Kidney (tissue), 14 donors: ENCODE results near the gene PROSER3. TPM values are rescaled to one million over a fixed set of nuclear protein-coding genes. Genes with fewer than 3 reads are reported as not detected.
"Not testable (repeated sequence)": the region's sequence is repeated elsewhere in the genome, so short reads cannot be mapped to it uniquely, and the experiment has no call there.

Source experiments
- DNase-seq, 5 donors: peaks; one replicate each; pipeline ENCODE4 v3.0.0-alpha.2; 2013 to 2020
- FAIRE-seq: peaks from 2 replicates; lab custom pipeline; 2012; peaks lifted over from hg19 to GRCh38; lab: Jason Lieb, UNC
- H3K27ac ChIP-seq, 2 donors: one replicate each; pipeline ENCODE4 v1.7.0; 2013; ENCODE audit warnings: low read depth in 2 of 2, low read length in 2 of 2, inconsistent platforms in 1 of 2
- H3K27me3 ChIP-seq: one replicate; pipeline ENCODE4 v1.7.1; 2013; ENCODE audit warnings: low read length, inconsistent platforms; ENCODE audit not compliant: control insufficient read depth, insufficient read depth
- H3K36me3 ChIP-seq, 3 donors: one replicate each; pipeline versions ENCODE4 v1.7.0 to v1.7.1; 2013; ENCODE audit warnings: low read length in 3 of 3, control low read depth in 1 of 3, inconsistent platforms in 1 of 3; ENCODE audit not compliant: insufficient read depth in 3 of 3, control insufficient read depth in 2 of 3
- H3K4me1 ChIP-seq, 3 donors: one replicate each; pipeline versions ENCODE4 v1.7.0 to v1.7.1; 2013; ENCODE audit warnings: low read length in 3 of 3, inconsistent platforms in 1 of 3, low read depth in 1 of 3; ENCODE audit not compliant: control insufficient read depth in 2 of 3, insufficient read depth in 2 of 3
- H3K4me3 ChIP-seq, 3 donors: one replicate each; pipeline versions ENCODE4 v1.7.0 to v1.8.1; 2013; ENCODE audit warnings: low read length in 3 of 3, control low read depth in 1 of 3, inconsistent platforms in 1 of 3
- H3K9ac ChIP-seq, 3 donors: one replicate each; pipeline versions ENCODE4 v1.7.0 to v1.7.1; 2013; ENCODE audit warnings: low read length in 3 of 3, control low read depth in 1 of 3, inconsistent platforms in 1 of 3
- H3K9me3 ChIP-seq, 3 donors: one replicate each; pipeline versions ENCODE4 v1.7.0 to v1.7.1; 2013; ENCODE audit warnings: low read length in 3 of 3, control low read depth in 1 of 3, inconsistent platforms in 1 of 3; ENCODE audit not compliant: control insufficient read depth in 2 of 3, insufficient read depth in 1 of 3
- CTCF ChIP-seq: IDR thresholded peaks from 3 replicates; pipeline ENCODE4 v1.5.1; 2012; ENCODE audit warnings: mild to moderate bottlenecking, moderate library complexity, borderline replicate concordance; ENCODE audit not compliant: insufficient read depth; ENCODE audit errors: extremely low read depth
- intact Hi-C: fragments of 100-400 bp; cut with DNase I; formaldehyde crosslinking; loops from one replicate; pipeline ENCODE4 v1.11.1; 2022
- polyA plus RNA-seq: library from polyadenylated mRNA; stranded (reverse); fragments of 350-450 nt; fragmentation: Illumina TruSeq; extraction: RNeasy Lipid Tissue Mini Kit (QIAGEN cat#74804); gene quantifications from one replicate; pipeline ENCODE4 v1.2.3, GENCODE V29; 2014; ENCODE audit warnings: low read depth, low replicate concordance; ENCODE audit not compliant: insufficient read depth
- total RNA-seq: library from RNA; stranded (reverse); fragmentation: NEBNext Ultra II Directional; extraction: Animal tissue kit (Norgen Biotek cat#: 25700); gene quantifications from one replicate; pipeline ENCODE4 v1.2.1, GENCODE V29; 2021
- donor health status: control.
- donor health status: control.
- donor health status: control.
- donor health status: control.
- donor health status: control.
- donor health status: DM: yes; HTN: yes; CAD: no.
- donor health status: Normal renal cell carcinoma (clear cell type).

PROSER3 gene
- total and polyA plus RNA-seq, 2 donors from 2014 or later: 2.8 to 34.9 TPM

- H3K9me3 ChIP-seq: no peaks in the 10 kb centered on the region
- no peak overlapping the region for H3K9ac ChIP-seq
- H3K4me3 ChIP-seq: no peak overlapping the region
- FAIRE-seq: no peak
- H3K27ac ChIP-seq: no peak overlapping the region
- DNase-seq: peak in 1 of 5 donors; percentile 76
- intact Hi-C loops: no loop called here
- peaks cover 0 to 8% (median 0%) of the 10 kb centered on the region in 3 donors for H3K4me1 ChIP-seq
- no peaks in the 10 kb centered on the region for H3K27me3 ChIP-seq
- no peak for TF ChIP-seq CTCF
- peaks cover 4 to 54% (median 35%) of the 10 kb centered on the region in 3 donors for H3K36me3 ChIP-seq
Measured at GRCh38 chr19:35721374-35721773, 36.6 kb upstream of the PROSER3 start.

- Histone ChIP-seq H3K4me3 (no peak overlapping the region), H3K9me3 (no peaks in the 10 kb centered on the region), H3K27ac (no peak overlapping the region), H3K36me3 (peaks cover 5 to 62% (median 38%) of the 10 kb centered on the region in 3 donors), H3K27me3 (no peaks in the 10 kb centered on the region), H3K4me1 (peaks cover 0 to 8% (median 0%) of the 10 kb centered on the region in 3 donors), H3K9ac (no peak overlapping the region)
- TF ChIP-seq CTCF: no peak
- intact Hi-C loops: no loop called here
- no peak for FAIRE-seq
- peak in 1 of 5 donors; percentile 37 for DNase-seq
Measured at GRCh38 chr19:35722461-35722860, 35.5 kb upstream of the PROSER3 start.

- DNase-seq: peak in 1 of 5 donors; percentile 75
- peaks cover 0 to 8% (median 0%) of the 10 kb centered on the region in 3 donors for H3K4me1 ChIP-seq
- H3K9ac ChIP-seq: no peak overlapping the region
- TF ChIP-seq CTCF: no peak
- intact Hi-C loops: no loop called here
- peaks cover 5 to 66% (median 40%) of the 10 kb centered on the region in 3 donors for H3K36me3 ChIP-seq
- no peak overlapping the region for H3K4me3 ChIP-seq
- no peaks in the 10 kb centered on the region for H3K27me3 ChIP-seq
- H3K27ac ChIP-seq: no peak overlapping the region
- no peaks in the 10 kb centered on the region for H3K9me3 ChIP-seq
- no peak for FAIRE-seq
Measured at GRCh38 chr19:35722897-35723296, 35.1 kb upstream of the PROSER3 start.

- H3K9me3 ChIP-seq: no peaks in the 10 kb centered on the region
- peaks cover 0 to 8% (median 0%) of the 10 kb centered on the region in 3 donors for H3K4me1 ChIP-seq
- no peak overlapping the region for H3K9ac ChIP-seq
- no peak for FAIRE-seq
- no peak overlapping the region for H3K27ac ChIP-seq
- TF ChIP-seq CTCF: no peak
- peaks cover 5 to 74% (median 43%) of the 10 kb centered on the region in 3 donors for H3K36me3 ChIP-seq
- no peak for DNase-seq
- intact Hi-C loops: no loop called here
- H3K4me3 ChIP-seq: no peak overlapping the region
- H3K27me3 ChIP-seq: no peaks in the 10 kb centered on the region
Measured at GRCh38 chr19:35723671-35724070, 34.3 kb upstream of the PROSER3 start.

GRCh38 chr19:35724132-35724531 is 33.8 kb upstream of the PROSER3 start:
- H3K27me3 ChIP-seq, H3K4me3 ChIP-seq, H3K9ac ChIP-seq, intact Hi-C loops, H3K4me1 ChIP-seq, H3K9me3 ChIP-seq, FAIRE-seq, H3K27ac ChIP-seq, DNase-seq: not testable (repeated sequence)
- H3K36me3 ChIP-seq: peaks cover 5 to 79% (median 46%) of the 10 kb centered on the region in 3 donors
